PC-3 (cell line): Measurements from ENCODE around the gene PPIE. TPM values are rescaled to one million over a fixed set of nuclear protein-coding genes. Genes with fewer than 3 reads are reported as not detected.

Source experiments
- ATAC-seq: fragments of 200-7000 bp; cut with Tn5 transposase; 2 replicates; pipeline ENCODE4 v1.9.1; 2020; ENCODE audit warnings: mild to moderate bottlenecking, moderate library complexity
- BruUV-seq: library from RNA; stranded (reverse); fragments of 400-500 nt; replicated peaks from 2 replicates; lab custom pipeline; 2021; lab: Mats Ljungman, UMichigan
- CTCF ChIA-PET: fragments of 300-600 bp; sonication (Branson Sonifier 250); formaldehyde crosslinking; loops from one replicate; lab custom pipeline; 2022; ENCODE audit warnings: antibody characterized with exemption; lab: Charles Lee
- POLR2A ChIA-PET: fragments of 300-600 bp; sonication (Branson Sonifier 250); formaldehyde crosslinking; loops from one replicate; lab custom pipeline; 2022; ENCODE audit warnings: antibody characterized with exemption; ENCODE audit not compliant: unreplicated experiment; lab: Charles Lee
- DNase-seq: peaks from one replicate; pipeline ENCODE4 v3.0.0-alpha.2; 2015
- H2AFZ ChIP-seq: fragments of 300-600 bp; sonication (generic); 2 replicates; pipeline ENCODE4 v1.6.0; 2016; ENCODE audit warnings: antibody characterized with exemption, low read length
- H3F3A ChIP-seq: fragments of 300-600 bp; sonication (generic); one replicate; pipeline ENCODE4 v1.6.0; 2017; ENCODE audit warnings: antibody characterized with exemption, low read length, control low read depth, mild to moderate bottlenecking; ENCODE audit not compliant: unreplicated experiment
- H3K27ac ChIP-seq: fragments of 300-600 bp; sonication (generic); 2 replicates; pipeline ENCODE4 v1.5.1; 2016; ENCODE audit warnings: mild to moderate bottlenecking, low read length
- H3K27me3 ChIP-seq: fragments of 300-600 bp; sonication (generic); 2 replicates; pipeline ENCODE4 v1.6.1; 2016; ENCODE audit warnings: low read length, mixed read lengths
- H3K36me3 ChIP-seq: fragments of 300-600 bp; sonication (generic); 2 replicates; pipeline ENCODE4 v1.6.1; 2016; ENCODE audit warnings: low read depth, mixed run types, low read length, mixed read lengths
- H3K4me1 ChIP-seq: fragments of 300-600 bp; sonication (generic); 2 replicates; pipeline ENCODE4 v1.5.1; 2016; ENCODE audit warnings: low read length; ENCODE audit not compliant: insufficient read depth
- H3K4me2 ChIP-seq: fragments of 300-600 bp; sonication (generic); 2 replicates; pipeline ENCODE4 v1.6.0; 2016; ENCODE audit warnings: low read length
- H3K4me3 ChIP-seq: fragments of 300-600 bp; sonication (generic); 2 replicates; pipeline ENCODE4 v1.5.1; 2016; ENCODE audit warnings: mild to moderate bottlenecking, low read length, mixed read lengths
- H3K79me2 ChIP-seq: fragments of 300-600 bp; sonication (generic); 2 replicates; pipeline ENCODE4 v1.6.1; 2017; ENCODE audit warnings: low read length, mixed read lengths
- H3K9ac ChIP-seq: fragments of 300-600 bp; sonication (generic); 2 replicates; pipeline ENCODE4 v1.6.0; 2016; ENCODE audit warnings: mild to moderate bottlenecking, low read length
- H3K9me2 ChIP-seq: fragments of 300-600 bp; sonication (generic); replicated peaks from 2 replicates; pipeline ENCODE4 v1.6.1; 2016; ENCODE audit warnings: mixed run types, low read length, mixed read lengths
- H3K9me3 ChIP-seq: fragments of 300-600 bp; sonication (generic); 2 replicates; pipeline ENCODE4 v1.6.1; 2016; ENCODE audit warnings: low read length, mixed read lengths
- H4K20me1 ChIP-seq: fragments of 300-600 bp; sonication (generic); 2 replicates; pipeline ENCODE4 v1.6.1; 2016; ENCODE audit warnings: low read length, mixed read lengths
- EZH2 ChIP-seq: fragments of 300-600 bp; sonication (generic); IDR thresholded peaks from one replicate; pipeline ENCODE4 v1.6.1; 2017; ENCODE audit warnings: antibody characterized with exemption, mild to moderate bottlenecking, low read length; ENCODE audit not compliant: unreplicated experiment
- EZH2phosphoT487 ChIP-seq: fragments of 300-600 bp; sonication (generic); IDR thresholded peaks from 2 replicates; pipeline ENCODE4 v1.6.1; 2018; ENCODE audit warnings: mild to moderate bottlenecking, antibody characterized with exemption, low read length, borderline replicate concordance
- intact Hi-C: fragments of 100-400 bp; cut with micrococcal nuclease; formaldehyde crosslinking; loops from 2 replicates; pipeline ENCODE4 v1.9.0; 2023
- total RNA-seq: library from RNA; depleted of rRNA; stranded (reverse); fragments of >200 nt; gene quantifications from 2 replicates; pipeline ENCODE4 v1.2.3, GENCODE V29; 2014; rRNA removed
- TF ChIP-seq, protein P1 (sequence below): fragments of 300-600 bp; sonication (generic); conservative IDR thresholded peaks from 2 replicates; pipeline ENCODE4 v1.5.1; 2017; ENCODE audit warnings: antibody characterized with exemption, low read depth, mild to moderate bottlenecking, low read length

The PPIE gene
- total RNA-seq, 1 experiment from 2014 or later = 53.6 TPM

DNA sequence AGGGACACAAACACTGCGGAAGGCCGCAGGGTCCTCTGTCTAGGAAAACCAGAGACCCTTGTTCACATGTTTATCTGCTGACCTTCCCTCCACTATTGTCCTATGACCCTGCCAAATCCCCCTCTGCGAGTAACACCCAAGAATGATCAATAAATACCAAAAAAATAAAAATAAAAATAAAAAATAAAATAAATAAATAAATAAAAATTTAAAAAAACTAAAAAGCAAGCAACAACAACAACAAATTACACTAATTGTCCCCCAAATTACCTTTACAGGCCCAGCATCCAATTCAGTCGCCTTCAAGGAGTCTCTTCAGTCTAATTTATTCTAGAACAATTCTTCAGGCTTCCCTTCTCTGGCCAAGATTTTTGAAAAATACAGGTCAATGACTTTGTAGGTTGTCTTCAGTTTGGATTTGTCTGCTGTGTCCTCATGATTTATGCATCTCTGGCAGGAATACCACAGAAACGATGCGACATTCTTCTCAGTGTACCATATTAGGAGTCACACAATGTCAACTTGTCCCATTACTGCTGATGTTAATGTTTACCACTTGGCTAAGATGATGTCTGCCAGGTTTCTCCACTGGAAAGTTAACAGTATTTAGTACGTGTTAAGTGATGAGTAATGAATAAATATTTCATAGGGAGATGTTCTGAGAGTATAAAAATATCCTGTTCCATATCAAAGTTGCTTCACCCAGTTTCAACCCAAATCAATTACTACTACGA, 70.3 kb downstream of the PPIE start:
- POLR2A ChIA-PET = no interaction called here
- Histone ChIP-seq H4K20me1 (no peaks in the 10 kb centered on the region), H3K4me1 (no peaks in the 10 kb centered on the region), H2AFZ (no peak overlapping the region), H3K4me3 (no peak overlapping the region), H3K27me3 (no peaks in the 10 kb centered on the region), H3K36me3 (no peaks in the 10 kb centered on the region), H3K79me2 (no peaks in the 10 kb centered on the region), H3K4me2 (no peak overlapping the region), H3K9ac (no peak overlapping the region), H3F3A (no peaks in the 10 kb centered on the region), H3K9me3 (no peaks in the 10 kb centered on the region), H3K27ac (no peak overlapping the region), H3K9me2 (no peaks in the 10 kb centered on the region)
- CTCF ChIA-PET = no interaction called here
- DNase-seq (no peak), ATAC-seq (no peak)
- TF ChIP-seq EZH2 = no peak
- TF ChIP-seq EZH2phosphoT487 = no peak
- TF ChIP-seq, protein P1, sequence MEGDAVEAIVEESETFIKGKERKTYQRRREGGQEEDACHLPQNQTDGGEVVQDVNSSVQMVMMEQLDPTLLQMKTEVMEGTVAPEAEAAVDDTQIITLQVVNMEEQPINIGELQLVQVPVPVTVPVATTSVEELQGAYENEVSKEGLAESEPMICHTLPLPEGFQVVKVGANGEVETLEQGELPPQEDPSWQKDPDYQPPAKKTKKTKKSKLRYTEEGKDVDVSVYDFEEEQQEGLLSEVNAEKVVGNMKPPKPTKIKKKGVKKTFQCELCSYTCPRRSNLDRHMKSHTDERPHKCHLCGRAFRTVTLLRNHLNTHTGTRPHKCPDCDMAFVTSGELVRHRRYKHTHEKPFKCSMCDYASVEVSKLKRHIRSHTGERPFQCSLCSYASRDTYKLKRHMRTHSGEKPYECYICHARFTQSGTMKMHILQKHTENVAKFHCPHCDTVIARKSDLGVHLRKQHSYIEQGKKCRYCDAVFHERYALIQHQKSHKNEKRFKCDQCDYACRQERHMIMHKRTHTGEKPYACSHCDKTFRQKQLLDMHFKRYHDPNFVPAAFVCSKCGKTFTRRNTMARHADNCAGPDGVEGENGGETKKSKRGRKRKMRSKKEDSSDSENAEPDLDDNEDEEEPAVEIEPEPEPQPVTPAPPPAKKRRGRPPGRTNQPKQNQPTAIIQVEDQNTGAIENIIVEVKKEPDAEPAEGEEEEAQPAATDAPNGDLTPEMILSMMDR = no peak
- no TSS peak for BruUV-seq
- intact Hi-C loops = no loop called here

GRCh38 chr1:39812913-39813312, 74.2 kb downstream of the PPIE start:
- H3F3A ChIP-seq = no peaks in the 10 kb centered on the region
- no peaks in the 10 kb centered on the region for H3K27me3 ChIP-seq
- H3K4me2 ChIP-seq = no peak overlapping the region
- no peaks in the 10 kb centered on the region for H3K36me3 ChIP-seq
- no peaks in the 10 kb centered on the region for H4K20me1 ChIP-seq
- POLR2A ChIA-PET = no interaction called here
- peaks cover 32% of the 10 kb centered on the region for H3K4me1 ChIP-seq
- no TSS peak for BruUV-seq
- no peak overlapping the region for H3K4me3 ChIP-seq
- TF ChIP-seq EZH2phosphoT487 (no peak), EZH2 (no peak)
- TF ChIP-seq, protein P1 = no peak
- DNase-seq (no peak), ATAC-seq (no peak)
- CTCF ChIA-PET = no interaction called here
- H3K79me2 ChIP-seq = no peaks in the 10 kb centered on the region
- H3K27ac ChIP-seq = no peak overlapping the region
- H3K9me2 ChIP-seq = no peaks in the 10 kb centered on the region
- H2AFZ ChIP-seq = no peak overlapping the region
- intact Hi-C loops = no loop called here
- H3K9ac ChIP-seq = no peak overlapping the region
- no peaks in the 10 kb centered on the region for H3K9me3 ChIP-seq

Other genes with a start within 250 kb of the PPIE start
- 0.11 TPM in 1 of 2 replicates, not detected in the other for gene BMP8A, start 247.2 kb upstream of the PPIE start, total RNA-seq
- 136 and 187 TPM in 2 replicates for gene PABPC4, start 162.1 kb upstream of the PPIE start, total RNA-seq
- 0.12 TPM in 1 of 2 replicates, not detected in the other for gene HEYL, start 99.2 kb upstream of the PPIE start, total RNA-seq
- gene NT5C1A, start 66.8 kb upstream of the PPIE start, total RNA-seq = not detected in 2 replicates
- 0.04 and 0.12 TPM in 2 replicates for gene HPCAL4, start 47.4 kb upstream of the PPIE start, total RNA-seq
- gene OXCT2, start 32.5 kb downstream of the PPIE start, total RNA-seq = 0.98 and 3.9 TPM in 2 replicates
- 3.3 and 4.7 TPM in 2 replicates for gene BMP8B, start 50.0 kb downstream of the PPIE start, total RNA-seq
- 31.0 and 35.6 TPM in 2 replicates for gene TRIT1, start 144.6 kb downstream of the PPIE start, total RNA-seq
- gene MYCL, start 163.0 kb downstream of the PPIE start, total RNA-seq = 4.0 and 6.6 TPM in 2 replicates
- 8.6 and 12.1 TPM in 2 replicates for gene MFSD2A, start 216.3 kb downstream of the PPIE start, total RNA-seq